GM12878 (cell line): ENCODE results near the gene VPS33B. TPM values are rescaled to one million over a fixed set of nuclear protein-coding genes. Genes with fewer than 3 reads are reported as not detected.

Experiments
- ATF3 ChIP-seq: IDR thresholded peaks from 2 replicates; pipeline ENCODE4 v1.6.1; 2011; ENCODE audit warnings: low read depth, mild to moderate bottlenecking, low read length, moderate library complexity, borderline replicate concordance; ENCODE audit errors: extremely low read depth
- EED ChIP-seq: sonication (generic); IDR thresholded peaks from 2 replicates; pipeline ENCODE4 v1.6.1; 2016; ENCODE audit warnings: antibody characterized with exemption, low read depth
- ELK1 ChIP-seq: IDR thresholded peaks from 2 replicates; pipeline ENCODE4 v1.6.1; 2012; ENCODE audit warnings: low read depth, low read length, improper control_type of control experiment
- IRF4 ChIP-seq: IDR thresholded peaks from 2 replicates; pipeline ENCODE4 v1.6.1; 2011; ENCODE audit warnings: low read depth, low read length
- MEF2A ChIP-seq: IDR thresholded peaks from 2 replicates; pipeline ENCODE4 v1.6.1; 2011; ENCODE audit warnings: low read depth, mild to moderate bottlenecking, low read length, moderate library complexity; ENCODE audit not compliant: insufficient read depth
- NBN ChIP-seq: fragments of 450-650 bp; IDR thresholded peaks from 2 replicates; pipeline ENCODE4 v1.6.1; 2016
- SRF ChIP-seq, 2 experiments: IDR thresholded peaks; 2 replicates each; pipeline ENCODE4 v1.6.1; 2011; ENCODE audit warnings: low read depth in 2 of 2, low read length in 2 of 2, mild to moderate bottlenecking in 1 of 2, moderate library complexity in 1 of 2
- SUPT20H ChIP-seq: IDR thresholded peaks from 2 replicates; pipeline ENCODE4 v1.6.1; 2011; ENCODE audit warnings: low read depth, mild to moderate bottlenecking, low read length, moderate library complexity, borderline replicate concordance; ENCODE audit not compliant: control insufficient read depth
- ZNF687 ChIP-seq: fragments of 450-650 bp; IDR thresholded peaks from 2 replicates; pipeline ENCODE4 v1.6.1; 2017; ENCODE audit warnings: mild to moderate bottlenecking, moderate library complexity
- polyA plus RNA-seq, 11 experiments: library from polyadenylated mRNA; depleted of rRNA in 4 of 11; unstranded in 6 of 11; stranded (reverse) in 5 of 11; fragments of >200 nt; fragmentation: Nextera tagmentation in 4 of 11; fragmentation: Illumina TruSeq in 1 of 11; extraction: Ambion mirVana in 4 of 11; extraction: Trizol in 1 of 11; gene quantifications; 1 replicate in 1 of 11; 2 replicates in 10 of 11; pipeline versions ENCODE4 v1.2.1 to v1.2.3, GENCODE V29; 2011 to 2016; ENCODE audit warnings: inconsistent platforms in 2 of 11, missing spikeins in 2 of 11, low read depth in 1 of 11
- total RNA-seq, 4 experiments: library from RNA; depleted of rRNA in 3 of 4; stranded (reverse); fragments of >200 nt in 3 of 4; fragmentation: Illumina TruSeq in 1 of 4; extraction: Trizol in 1 of 4; gene quantifications; 2 replicates each; pipeline versions ENCODE4 v1.2.1 to v1.2.3, GENCODE V29; 2013 to 2021

The VPS33B gene
- total and polyA plus RNA-seq, 10 of the 15 experiments (the other 5 are each of a cell fraction or from before 2014, with no cell fraction given), result 11.4 to 21.5 (median 15.2) TPM

- TF ChIP-seq ATF3 (no peak), ELK1 (no peak), NBN (peak; percentile 60), ZNF687 (no peak), MEF2A (no peak), EED (no peak), IRF4 (0 out of 2 replicates have a peak, but pooled peaks have one; percentile 40), SUPT20H (no peak), SRF (IDR thresholded peaks at IDR 0.05; ENCODE audit: low read depth in 2 of 2, low read length in 2 of 2) (peak in 1 of 2 experiments; percentile 80; a peak in 2 of 4 replicates)
- TF ChIP-seq, all 136 proteins: peak for 9
Observed at GRCh38 chr15:90986790-90987507, 35.4 kb downstream of the VPS33B start (continued).
